IPS DF 19.7 (cell line): ENCODE results near the gene E2F1.
"Not testable (repeated sequence)": the region's sequence is repeated elsewhere in the genome, so short reads cannot be mapped to it uniquely, and the experiment has no call there.

ENCODE experiments used
- DNase-seq: peaks from one replicate; pipeline ENCODE4 v3.0.0-alpha.2; 2013; ENCODE audit warnings: low read depth, low spot score

Gene E2F1

DNA sequence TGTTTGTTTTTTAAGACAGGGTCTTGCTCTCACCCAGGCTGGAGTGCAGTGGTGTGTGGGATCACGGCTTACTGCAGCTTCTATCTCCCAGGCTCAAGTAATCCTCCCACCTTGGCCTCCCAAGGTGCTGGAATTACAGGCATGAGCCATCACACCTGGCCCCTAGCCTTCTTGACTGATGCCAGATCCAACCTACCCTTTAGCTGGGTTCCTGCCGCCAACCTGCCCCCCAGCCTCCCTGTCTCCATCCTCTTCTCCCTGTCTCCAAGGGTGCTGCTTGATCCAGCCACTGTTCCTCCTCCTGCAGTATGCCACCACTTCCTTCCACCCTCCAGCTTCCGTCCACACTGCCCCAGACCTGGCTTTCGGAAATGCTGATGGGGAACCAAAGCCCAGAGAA is 27.3 kb downstream of the E2F1 start:
- DNase-seq, result no peak

DNA sequence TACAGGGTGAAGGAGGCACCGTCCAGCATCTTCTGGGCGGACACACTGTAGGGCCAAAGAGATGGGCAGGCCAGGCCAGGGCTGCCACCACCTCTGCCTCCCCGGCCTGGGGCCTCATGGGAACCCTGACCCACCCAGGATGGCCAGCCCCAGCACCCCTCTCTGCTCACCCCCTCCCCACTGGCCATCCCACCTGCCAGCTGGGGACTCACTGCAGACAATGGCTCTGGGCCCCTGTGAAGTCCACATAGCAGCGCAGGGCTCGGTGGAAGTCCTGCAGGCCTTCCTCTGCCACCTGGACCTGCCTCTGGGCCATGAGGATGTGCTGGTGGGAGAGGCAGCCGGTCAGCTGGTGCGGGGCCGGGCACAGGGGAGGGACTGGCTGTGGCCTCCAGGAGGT is 27.7 kb downstream of the E2F1 start:
- no peak for DNase-seq

DNA sequence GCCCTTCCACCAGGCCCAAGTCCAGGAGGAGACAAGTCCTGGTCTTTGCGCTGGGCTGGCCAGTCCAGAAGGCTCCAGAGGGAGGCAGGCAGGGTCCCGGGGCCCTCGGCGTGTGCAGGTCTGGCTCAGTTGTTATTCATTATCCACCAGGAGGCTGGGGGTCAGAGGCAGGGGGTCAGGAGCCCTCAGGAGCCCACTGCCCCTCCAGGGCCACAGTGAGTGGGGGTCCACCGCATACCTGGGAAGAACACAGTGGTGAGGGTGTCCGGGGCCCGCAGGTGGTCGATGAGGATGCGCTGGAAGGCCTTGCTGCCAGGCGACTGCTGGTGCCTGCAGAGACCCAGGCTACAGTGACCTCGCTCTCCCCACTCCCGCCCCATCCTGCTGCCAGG is 28.5 kb downstream of the E2F1 start:
- no peak for DNase-seq

DNA sequence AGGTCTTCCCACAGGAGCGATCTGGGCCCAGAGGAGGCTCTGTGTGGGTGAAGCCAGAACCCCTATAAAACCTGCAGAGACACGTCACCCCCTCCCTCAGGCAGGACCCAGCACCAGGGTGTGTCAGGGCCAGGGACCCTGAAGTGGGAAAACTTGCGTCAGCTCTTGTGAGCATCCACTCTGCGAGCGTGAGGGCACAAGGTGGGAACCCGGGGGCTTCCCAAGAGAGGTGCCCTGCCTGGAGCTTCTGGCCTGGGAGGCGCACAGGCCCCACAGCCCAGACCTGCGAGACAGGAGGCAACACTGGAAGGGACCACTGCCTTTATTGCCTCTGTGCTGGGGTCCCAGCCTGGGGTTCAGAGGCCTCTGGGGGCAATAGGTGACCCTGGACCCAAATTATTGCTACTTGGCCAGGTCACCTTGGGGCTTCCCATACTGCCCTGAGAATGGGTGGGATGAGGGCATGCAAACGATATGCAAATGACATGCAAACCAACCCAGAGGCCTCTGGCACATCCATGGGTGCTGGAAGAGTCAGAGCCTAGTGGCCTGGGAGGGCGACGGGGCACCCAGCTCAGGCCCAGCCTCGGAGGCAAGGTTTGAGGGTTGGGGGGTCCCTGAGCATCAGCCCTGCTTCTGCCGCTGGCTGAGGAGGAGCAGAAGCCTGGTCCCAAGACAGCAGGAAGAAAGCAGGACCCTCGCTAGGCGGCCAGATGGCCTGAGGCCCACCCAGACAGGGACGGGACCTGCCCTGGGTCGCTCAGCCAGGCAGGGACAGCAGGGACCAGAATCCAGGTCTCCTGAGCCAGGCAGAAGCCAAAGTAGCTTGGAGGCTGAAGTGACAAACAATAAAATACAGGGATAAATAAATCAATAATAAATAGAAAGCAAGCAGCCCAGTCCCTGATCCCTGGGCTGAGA is 29.1 kb downstream of the E2F1 start:
- DNase-seq, result no peak

DNA sequence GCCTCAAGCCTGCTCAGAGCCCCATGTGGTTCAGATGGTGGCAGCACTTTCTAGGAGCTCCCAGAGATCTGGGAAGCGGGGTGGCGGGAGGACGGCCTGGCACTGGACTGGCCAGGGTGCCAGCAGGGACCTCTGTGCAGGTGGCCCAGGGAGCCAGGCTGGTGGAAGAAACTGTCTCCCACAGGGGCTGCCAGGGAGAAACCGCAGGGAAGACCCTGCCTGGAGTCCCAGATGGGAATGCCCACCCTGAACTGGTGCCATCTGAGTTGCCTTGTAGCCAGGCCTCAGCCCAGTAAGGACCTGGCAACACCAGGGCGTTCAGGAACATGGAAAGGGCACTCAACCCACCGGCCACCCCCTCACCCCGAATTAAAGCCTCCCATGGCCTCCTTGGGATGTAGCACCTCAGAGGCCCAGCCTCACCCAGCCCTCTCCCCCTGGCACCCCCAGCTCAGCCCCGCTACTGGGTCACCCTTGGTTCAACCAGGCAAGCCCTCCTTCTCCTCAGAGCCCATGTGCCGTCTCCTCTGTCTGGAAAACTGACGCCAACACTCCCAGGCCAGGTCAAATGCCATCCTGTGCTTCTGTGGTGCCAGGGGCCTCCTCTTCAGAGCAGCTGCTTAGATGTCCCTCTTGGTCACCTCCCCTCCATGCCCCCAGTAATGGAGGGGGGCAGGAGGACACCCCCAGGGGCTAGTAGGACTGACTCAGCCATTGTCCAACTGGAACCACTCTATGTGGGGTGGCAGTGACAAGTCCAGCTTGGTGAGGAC is 30.0 kb downstream of the E2F1 start:
- DNase-seq, result no peak

DNA sequence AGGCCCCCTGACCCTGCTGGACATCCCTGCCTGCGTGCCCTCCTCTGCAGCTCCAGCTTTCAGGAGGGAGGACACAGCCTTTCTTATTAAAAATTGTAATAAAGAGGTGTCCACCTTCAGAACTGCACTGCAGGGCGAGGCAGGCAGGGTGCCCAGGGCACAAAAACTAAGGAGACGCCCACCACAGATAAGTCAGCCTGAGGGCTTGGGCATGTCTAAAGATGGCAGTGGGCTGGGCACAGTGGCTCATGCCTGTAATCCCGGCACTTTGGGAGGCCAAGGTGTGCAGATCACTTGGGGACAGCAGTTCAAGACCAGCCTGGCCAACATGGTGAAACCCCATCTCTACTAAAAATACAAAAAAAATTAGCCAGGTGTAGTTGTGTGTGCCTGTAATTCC is 31.0 kb downstream of the E2F1 start:
- no peak for DNase-seq

DNA sequence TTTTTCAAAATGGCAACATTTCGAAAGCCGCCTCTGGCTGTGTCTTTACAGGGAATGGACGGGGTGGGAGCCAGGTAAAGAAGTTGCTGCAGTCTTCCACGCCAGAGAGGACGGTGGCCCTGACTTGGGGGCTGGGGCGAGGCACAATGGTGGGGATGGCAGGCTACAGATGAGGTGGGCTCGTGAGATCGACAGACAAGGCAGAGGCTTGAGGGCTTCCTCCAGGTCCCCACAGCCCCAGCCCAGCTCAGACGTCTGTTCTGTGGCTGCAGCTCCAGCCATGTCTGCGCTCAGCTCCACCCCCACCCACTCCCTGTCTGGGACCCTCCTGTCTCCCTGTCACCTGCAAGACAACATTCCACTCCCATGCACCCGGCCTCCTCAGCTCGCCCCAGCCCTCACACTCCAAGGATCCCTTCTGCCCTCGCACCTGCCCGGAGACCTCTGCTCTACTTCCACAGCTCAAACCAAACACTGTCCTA is 31.5 kb downstream of the E2F1 start:
- DNase-seq, result no peak

DNA sequence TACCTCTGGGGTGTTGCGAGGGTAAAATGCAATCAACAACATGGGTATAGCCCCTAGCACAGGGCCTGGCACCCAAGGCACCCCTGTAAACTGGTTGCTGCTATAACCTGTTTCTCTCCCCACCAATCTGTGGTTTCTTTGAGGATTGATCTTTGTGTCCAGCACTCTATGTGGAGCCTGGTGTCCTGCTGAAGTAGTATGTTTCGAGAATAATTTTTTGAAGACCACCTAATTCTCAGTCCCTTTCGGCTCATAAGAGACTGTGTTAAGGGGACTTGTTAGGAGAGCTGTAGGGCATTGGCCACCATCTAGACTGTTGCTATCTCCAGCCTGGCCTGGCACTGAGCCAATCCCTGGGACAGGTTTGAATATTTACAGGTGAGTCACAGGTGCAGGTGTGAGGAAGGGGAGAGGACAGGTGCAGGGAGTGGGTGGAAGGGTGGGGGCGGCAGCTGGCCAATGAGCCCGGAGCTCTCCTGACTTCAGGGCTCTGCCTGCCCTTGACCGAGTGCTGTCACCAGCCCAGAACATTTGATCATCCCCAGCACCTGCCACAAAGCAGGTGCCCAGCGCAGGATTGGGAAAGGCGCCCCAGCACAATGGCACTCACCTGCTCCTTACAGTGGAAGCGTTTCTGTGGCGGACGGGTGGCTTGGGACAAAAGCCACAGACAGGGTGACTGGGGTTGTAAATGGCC is 32.1 kb downstream of the E2F1 start:
- no peak for DNase-seq

DNA sequence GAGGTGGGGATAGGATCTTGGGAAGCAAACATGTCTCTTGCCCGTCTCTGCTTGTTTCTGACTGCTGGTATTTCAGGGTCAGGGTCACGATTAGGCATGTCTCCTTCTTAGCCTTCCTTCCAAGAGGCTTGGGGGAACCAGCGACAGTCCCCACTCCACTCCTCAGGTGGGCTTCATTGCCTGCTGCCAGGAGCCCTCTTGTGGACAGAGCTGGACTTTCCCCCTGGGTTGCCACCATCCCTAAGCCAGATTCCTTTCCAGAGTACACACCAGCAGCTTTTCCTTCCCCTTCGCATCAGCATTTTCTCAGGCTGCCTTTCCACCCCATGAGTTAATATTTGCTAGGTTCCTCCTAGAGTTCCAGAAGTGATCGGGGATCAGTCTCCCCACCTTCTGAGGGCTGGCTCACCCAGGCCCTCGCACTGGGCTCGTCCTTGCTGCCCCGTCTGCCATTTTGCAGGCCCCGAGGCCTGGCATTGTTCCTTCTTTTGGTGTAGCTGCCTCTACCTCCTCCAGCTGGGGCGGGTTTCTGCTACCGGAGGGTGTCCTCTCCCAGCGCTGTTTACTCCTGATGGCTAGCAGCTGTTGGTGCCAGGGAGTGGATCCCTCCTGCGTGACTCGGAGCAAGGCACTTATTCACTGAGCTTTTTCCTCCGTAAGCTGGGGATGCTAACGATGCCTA is 32.8 kb downstream of the E2F1 start:
- DNase-seq, result no peak

DNA sequence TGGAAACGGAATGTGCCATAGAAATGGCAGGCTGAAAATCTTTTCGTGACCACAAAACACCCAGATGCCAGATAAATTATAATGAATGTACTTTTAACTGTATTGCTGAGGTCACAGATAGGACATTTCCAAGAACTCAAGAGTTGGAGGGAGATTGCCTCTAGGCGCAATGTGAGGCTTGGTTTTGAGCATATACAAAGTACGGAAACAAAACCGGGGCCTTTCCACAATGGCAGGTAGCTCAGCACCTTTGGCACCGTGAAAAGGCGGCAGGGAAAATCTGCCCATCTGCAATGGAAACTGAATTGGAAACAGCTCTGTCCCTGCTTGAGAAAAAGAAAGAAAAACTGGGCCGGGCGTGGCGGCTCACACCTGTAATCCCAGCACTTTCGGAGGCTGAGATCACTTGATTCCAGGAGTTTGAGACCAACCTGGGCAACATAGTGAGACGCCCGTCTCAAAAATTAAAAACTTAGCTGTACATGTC is 34.6 kb downstream of the E2F1 start:
- DNase-seq, result no peak

DNA sequence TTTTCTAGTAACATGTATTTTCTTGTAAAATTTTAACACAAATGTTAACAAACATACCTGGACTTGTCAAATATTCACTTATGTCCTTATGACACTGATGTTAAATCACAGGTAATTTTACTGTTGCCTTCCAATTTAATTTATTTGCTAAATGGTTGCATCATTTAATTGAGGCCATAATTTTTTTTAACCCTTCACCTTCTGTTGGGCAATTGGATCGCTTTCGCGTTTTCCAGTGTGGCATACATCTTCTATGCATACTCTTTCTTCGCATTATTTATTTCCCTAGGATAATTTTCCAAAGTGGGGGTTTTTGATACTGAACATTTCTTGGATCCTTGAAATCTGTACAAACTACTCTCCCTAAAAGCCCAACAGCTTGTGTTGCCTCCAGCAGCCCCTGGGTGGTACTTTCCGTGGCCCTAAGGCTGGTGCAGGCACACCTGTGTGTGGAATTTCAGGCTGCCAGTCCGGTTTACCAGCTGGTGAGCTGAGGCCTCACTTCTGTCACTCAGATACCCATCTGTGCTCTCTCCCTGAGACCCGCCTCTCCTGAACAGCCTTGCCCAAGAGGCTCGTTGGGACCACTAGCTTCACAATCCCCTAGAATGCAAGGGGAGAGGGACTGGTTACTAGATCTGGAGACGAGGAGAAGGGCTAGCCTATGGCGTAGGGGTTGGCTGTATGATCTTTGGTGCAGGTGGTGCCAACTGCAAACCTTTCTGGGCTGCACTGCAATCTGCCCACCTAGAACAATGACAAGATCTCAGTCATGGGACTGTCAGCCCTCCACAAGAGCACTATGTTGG is 35.2 kb downstream of the E2F1 start:
- no peak for DNase-seq

DNA sequence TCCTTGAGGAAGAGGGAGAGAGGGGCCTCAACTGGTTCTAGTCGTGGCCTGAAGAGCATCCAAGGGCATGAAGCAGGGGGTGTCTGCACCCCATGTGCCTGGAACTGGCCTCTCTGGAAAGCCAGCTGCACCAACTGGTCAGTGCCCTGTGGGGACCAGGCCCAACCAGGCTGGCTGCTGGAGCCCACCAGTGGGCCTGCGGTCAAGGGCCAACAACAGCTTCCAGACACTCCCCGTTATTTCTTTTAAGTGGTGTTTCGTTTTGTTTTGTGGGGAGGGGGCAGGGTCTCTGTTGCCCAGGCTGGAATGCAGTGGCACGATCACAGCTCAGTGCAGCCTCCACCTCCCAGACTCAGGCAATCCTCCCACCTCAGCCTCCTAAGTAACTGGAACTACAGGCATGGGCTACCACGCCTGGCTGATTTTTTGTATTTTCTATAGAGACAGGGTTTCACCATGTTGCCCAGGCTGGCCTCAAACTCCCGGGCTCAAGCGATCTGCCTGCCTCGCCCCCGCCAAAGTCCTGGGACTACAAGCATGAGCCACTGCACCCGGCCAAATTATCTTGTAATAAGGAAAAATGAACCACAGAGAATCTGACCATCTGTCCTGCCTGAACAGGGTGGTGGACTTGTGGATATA is 36.0 kb downstream of the E2F1 start:
- no peak for DNase-seq

DNA sequence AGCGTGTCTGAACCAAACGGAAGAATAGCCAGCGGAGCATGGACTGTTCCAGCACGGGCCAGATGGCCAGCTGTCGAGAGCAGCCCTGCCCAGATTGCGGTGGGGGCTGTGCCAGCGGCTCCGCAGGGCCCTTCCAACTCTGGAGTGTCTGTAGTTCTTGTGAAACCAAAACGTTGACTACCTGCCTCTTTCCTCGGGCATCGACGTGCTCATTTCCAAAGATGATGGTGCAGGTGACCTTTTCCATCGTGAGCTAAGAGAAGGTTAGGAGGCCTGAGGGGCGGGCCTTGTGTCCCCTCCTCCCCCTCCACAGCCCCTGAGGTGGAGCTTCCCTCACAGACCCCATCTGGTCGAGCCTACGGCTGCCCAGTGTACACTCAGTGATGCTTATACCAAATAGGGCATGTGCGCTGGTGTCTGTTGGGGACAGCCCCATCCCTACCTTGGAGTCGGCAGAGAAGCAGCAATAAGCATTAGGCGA is 36.9 kb downstream of the E2F1 start:
- no peak for DNase-seq

DNA sequence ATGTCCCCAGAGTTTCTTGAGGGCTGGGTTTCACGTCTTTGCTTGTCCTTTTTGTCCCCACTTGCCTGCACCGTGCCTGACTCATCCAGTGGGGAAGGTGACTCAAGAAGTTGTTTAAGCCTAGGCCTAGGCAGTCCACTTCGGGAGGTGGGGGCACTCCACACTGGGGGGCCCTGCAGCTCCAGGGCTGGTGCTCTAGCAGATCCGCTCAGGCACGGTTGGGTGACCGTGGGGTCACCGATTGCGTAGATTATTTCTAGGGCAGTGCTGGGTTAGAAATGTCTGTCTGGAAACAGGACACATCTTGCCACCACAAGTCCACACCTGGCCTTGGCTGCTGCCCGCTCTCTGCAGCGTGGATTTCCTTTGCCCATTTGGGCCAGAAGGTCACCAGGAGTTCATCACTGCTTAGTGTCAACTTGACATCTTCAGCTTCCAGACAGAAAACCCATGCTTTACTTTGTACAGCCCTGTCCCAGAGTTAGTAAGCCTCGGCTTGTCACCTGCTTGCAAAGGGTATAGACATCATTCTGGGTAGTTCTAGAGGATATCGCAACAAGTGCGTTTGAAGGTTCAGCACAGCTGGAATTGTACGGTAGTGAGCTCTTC is 37.7 kb downstream of the E2F1 start:
- DNase-seq, result no peak

DNA sequence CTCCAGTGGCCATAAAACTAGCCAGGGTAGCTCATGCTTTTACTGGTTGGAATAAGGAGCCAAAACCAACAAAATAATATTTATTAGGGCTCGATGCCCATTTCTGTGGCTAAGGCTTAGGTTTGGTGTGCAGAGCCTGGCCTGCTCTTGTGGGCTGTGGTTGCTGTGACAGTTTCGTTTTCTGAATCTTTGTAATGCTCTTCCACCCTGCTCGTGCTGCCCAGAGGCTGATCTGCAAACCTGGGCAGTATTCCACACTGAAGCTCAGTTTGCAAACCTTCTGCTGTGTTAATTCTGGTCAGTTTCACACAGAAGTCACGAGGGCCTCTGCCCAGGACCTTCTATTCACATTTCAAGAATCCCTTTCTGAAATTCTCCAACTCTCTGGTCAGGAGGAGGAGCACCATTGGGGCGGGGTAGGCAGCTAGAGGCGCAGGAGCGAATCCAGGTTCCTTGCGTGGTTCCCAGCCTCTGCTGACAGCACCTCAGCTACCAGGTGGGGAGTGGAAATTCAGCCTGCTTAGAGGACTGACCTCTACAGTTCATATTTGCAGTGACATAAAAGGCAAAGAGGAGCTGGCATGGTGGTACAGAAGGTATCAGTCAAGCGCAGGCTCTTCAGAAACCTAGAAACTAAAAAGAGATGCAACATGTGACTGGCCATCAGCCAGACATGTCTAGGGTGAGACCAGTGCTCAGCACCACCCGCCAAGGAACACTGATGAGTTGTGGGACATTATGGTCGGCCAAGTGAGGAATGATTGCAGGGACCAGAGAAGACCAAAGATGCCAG is 38.4 kb downstream of the E2F1 start:
- no peak for DNase-seq

DNA sequence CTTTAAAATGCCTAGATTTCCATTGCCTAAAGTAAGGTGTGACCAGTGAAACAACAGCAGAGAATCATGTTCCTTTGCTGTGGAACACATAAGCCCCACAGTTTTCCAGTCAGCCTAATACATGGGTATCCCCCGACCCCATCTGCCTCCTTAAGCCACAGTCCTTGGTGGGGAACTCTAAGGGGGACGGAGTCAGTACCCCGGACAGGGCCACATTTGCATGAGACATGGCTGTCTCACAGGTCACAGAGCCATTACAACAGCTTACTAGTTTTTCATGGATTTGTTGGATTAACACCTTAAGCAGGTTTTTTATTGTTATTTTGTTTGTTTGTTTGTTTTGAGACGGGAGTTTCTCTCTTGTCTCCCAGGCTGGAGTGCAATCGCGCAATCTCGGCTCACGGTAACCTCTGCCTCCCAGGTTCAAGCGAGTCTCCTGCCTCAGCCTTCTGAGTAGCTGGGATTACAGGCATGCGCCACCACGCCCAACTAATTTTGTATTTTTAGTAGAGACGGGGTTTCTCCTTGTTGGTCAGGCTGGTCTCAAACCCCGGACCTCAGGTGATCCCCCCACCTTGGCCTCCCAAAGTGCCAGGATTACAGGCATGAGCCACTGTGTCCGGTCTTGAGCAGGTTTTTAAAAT is 39.1 kb downstream of the E2F1 start:
- DNase-seq, result not testable (repeated sequence)

DNA sequence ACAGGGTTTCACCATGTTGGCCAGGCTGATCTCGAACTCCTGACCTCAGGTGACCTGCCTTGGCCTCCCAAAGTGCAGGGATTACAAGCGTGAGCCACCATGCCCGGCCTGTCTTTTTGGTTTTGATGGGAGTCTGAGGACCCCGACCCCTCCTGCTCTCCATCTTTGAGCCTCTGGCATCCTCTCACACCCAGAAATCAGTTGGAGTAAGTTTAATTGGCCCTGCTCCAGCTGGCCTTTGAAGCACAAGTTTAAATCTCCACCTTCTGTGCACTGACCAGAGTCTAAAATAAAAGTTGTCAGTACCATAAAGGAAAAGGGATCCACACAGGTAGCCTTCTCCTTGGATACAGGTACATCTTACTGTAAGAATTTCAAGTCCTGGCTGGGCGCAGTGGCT is 40.0 kb downstream of the E2F1 start:
- no peak for DNase-seq

DNA sequence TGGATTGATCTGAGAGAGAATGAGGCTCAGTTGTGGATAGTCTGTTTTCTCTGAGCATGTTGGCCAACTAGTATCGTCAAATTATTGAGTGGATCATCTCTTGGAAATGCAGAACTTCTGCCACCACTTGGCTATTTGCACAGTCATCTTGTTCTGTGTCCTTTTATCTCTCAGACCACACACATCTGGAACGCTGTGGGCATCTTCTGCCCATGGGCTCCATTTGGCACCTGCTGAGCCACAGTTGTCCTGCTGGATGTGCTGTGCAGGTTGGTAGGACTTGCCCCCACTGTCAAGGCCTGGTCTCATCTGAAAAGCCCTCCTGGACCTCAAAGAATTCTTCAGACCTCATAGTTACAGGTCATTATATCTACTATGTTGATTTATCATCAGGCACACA is 40.8 kb downstream of the E2F1 start:
- no peak for DNase-seq
